Kasumi-1 (cell line): ENCODE results near the gene LRRC41.
A peak's percentile ranks its signal among the peaks of the same experiment; 100 is the strongest.
"Not testable (repeated sequence)": the region's sequence is repeated elsewhere in the genome, so short reads cannot be mapped to it uniquely, and the experiment has no call there.

ENCODE experiments used
- DNase-seq, 2 experiments: peaks; one replicate each; lab custom pipeline; 2025; lab: John Stamatoyannopoulos, UW

Gene LRRC41

GRCh38 chr1:46303038-46303871 is at the start of gene LRRC41, which contains the start of gene UQCRH:
TSS of gene LRRC41 (minus strand) at chr1:46303616. CDS start at chr1:46303322, 294 bp downstream.
TSS of gene UQCRH (plus strand) at chr1:46303698. CDS start at chr1:46303767, 69 bp downstream.
- DNase-seq, result peak; percentile 95

- no peak for DNase-seq
These were observed 48.9 kb upstream of the LRRC41 start for GRCh38 chr1:46352363-46352762.

- no peak for DNase-seq
These were observed 41.9 kb upstream of the LRRC41 start for GRCh38 chr1:46345281-46345680.

GRCh38 chr1:46344481-46344880 is 41.1 kb upstream of the LRRC41 start:
- DNase-seq, result no peak

GRCh38 chr1:46343705-46344104 is 40.3 kb upstream of the LRRC41 start:
- DNase-seq, result no peak

- no peak for DNase-seq
These were observed 39.9 kb upstream of the LRRC41 start for GRCh38 chr1:46343351-46343695.

GRCh38 chr1:46342677-46343350 is 39.4 kb upstream of the LRRC41 start:
- no peak for DNase-seq

- peak; percentile 23 to 29 for DNase-seq
These were observed 38.8 kb upstream of the LRRC41 start for GRCh38 chr1:46342084-46342656.

GRCh38 chr1:46341222-46342083 is 38.0 kb upstream of the LRRC41 start:
- DNase-seq, result no peak

- peak; percentile 93 to 94 for DNase-seq
These were observed 37.2 kb upstream of the LRRC41 start, which contains the start of gene NSUN4 for GRCh38 chr1:46340404-46341221. TSS of gene NSUN4 (plus strand) at chr1:46340807. CDS start at chr1:46340827, 20 bp downstream.

- not testable (repeated sequence) for DNase-seq
These were observed 34.0 kb upstream of the LRRC41 start for GRCh38 chr1:46337409-46337808.

- no peak for DNase-seq
These were observed 31.7 kb upstream of the LRRC41 start for GRCh38 chr1:46335081-46335480.

- no peak for DNase-seq
These were observed 30.6 kb upstream of the LRRC41 start for GRCh38 chr1:46334030-46334384.

GRCh38 chr1:46333300-46334029 is 30.0 kb upstream of the LRRC41 start:
- peak; percentile 76 to 91 for DNase-seq

GRCh38 chr1:46331786-46332540 is 28.5 kb upstream of the LRRC41 start:
- DNase-seq, result not testable (repeated sequence)

GRCh38 chr1:46330381-46330780 is 27.0 kb upstream of the LRRC41 start:
- not testable (repeated sequence) for DNase-seq

GRCh38 chr1:46329807-46330206 is 26.4 kb upstream of the LRRC41 start:
- DNase-seq, result peak in 1 of 2 experiments; percentile 11

- not testable (repeated sequence) for DNase-seq
These were observed 24.8 kb upstream of the LRRC41 start for GRCh38 chr1:46328182-46328581.

GRCh38 chr1:46325285-46326076 is 22.1 kb upstream of the LRRC41 start:
- DNase-seq, result not testable (repeated sequence)
